Smooth muscle cell (in vitro differentiated cells): ENCODE results near the gene OR4D10. TPM values are rescaled to one million over a fixed set of nuclear protein-coding genes. Genes with fewer than 3 reads are reported as not detected.
"Not testable (repeated sequence)": the region's sequence is repeated elsewhere in the genome, so short reads cannot be mapped to it uniquely, and the experiment has no call there.

ENCODE experiments used
- DNase-seq: peaks from one replicate; lab custom pipeline; 2025; ENCODE audit not compliant: unreplicated experiment; lab: John Stamatoyannopoulos, UW
- H2AFZ ChIP-seq: fragments of 200-600 bp; sonication (generic); 2 replicates; pipeline ENCODE4 v1.6.0; 2016; ENCODE audit warnings: antibody characterized with exemption, low read depth, mild to moderate bottlenecking
- H3F3A ChIP-seq: fragments of 200-600 bp; sonication (generic); 2 replicates; pipeline ENCODE4 v1.6.0; 2017; ENCODE audit warnings: antibody characterized with exemption, low read depth
- H3K27ac ChIP-seq: fragments of 200-600 bp; sonication (generic); 2 replicates; pipeline ENCODE4 v1.5.1; 2016; ENCODE audit warnings: low read depth, mild to moderate bottlenecking
- H3K27me3 ChIP-seq: fragments of 200-600 bp; sonication (generic); 2 replicates; pipeline ENCODE4 v1.6.1; 2016; ENCODE audit warnings: low read depth, mild to moderate bottlenecking
- H3K36me3 ChIP-seq: fragments of 200-600 bp; sonication (generic); 2 replicates; pipeline ENCODE4 v1.5.1; 2016; ENCODE audit warnings: low read depth
- H3K4me1 ChIP-seq: fragments of 200-600 bp; sonication (generic); 2 replicates; pipeline ENCODE4 v1.5.1; 2016; ENCODE audit warnings: low read depth
- H3K4me2 ChIP-seq: fragments of 200-600 bp; sonication (generic); 2 replicates; pipeline ENCODE4 v1.6.0; 2016; ENCODE audit warnings: mild to moderate bottlenecking
- H3K4me3 ChIP-seq: fragments of 200-600 bp; sonication (generic); 2 replicates; pipeline ENCODE4 v1.5.1; 2016; ENCODE audit warnings: mild to moderate bottlenecking
- H3K79me2 ChIP-seq: fragments of 200-600 bp; sonication (generic); 2 replicates; pipeline ENCODE4 v1.6.0; 2016; ENCODE audit warnings: low read depth, mild to moderate bottlenecking
- H3K9ac ChIP-seq: fragments of 200-600 bp; sonication (generic); 2 replicates; pipeline ENCODE4 v1.6.0; 2016; ENCODE audit warnings: low read depth
- H3K9me3 ChIP-seq: fragments of 200-600 bp; sonication (generic); replicated peaks from 2 replicates; pipeline ENCODE4 v1.5.1; 2016; ENCODE audit warnings: low read depth
- H4K20me1 ChIP-seq: fragments of 200-600 bp; sonication (generic); 2 replicates; pipeline ENCODE4 v1.6.0; 2016; ENCODE audit warnings: low read depth
- CTCF ChIP-seq: fragments of 200-600 bp; sonication (generic); IDR thresholded peaks from 2 replicates; pipeline ENCODE4 v1.5.1; 2017; ENCODE audit warnings: borderline replicate concordance, mild to moderate bottlenecking, antibody characterized with exemption; ENCODE audit not compliant: insufficient read depth, poor library complexity, severe bottlenecking
- WGBS: methylation state at CpG from one replicate; pipeline ENCODE4 v1.1.7; 2016; ENCODE audit warnings: low lambda C conversion rate; 5-methylcytosine and 5-hydroxymethylcytosine counted together
- polyA plus RNA-seq: library from polyadenylated mRNA; unstranded; fragments of >200 nt; fragmentation: Nextera tagmentation; extraction: Ambion mirVana; gene quantifications from 2 replicates; pipeline ENCODE4 v1.2.1, GENCODE V29; 2016
- total RNA-seq: library from RNA; depleted of rRNA; stranded (reverse); fragments of >200 nt; gene quantifications from 2 replicates; pipeline ENCODE4 v1.2.3, GENCODE V29; 2014

The OR4D10 gene
- total and polyA plus RNA-seq, 2 experiments from 2014 or later: not detected

GRCh38 chr11:59427068-59427382, 46.1 kb upstream of the OR4D10 start:
- Histone ChIP-seq H3K4me1 (peaks cover 18% of the 10 kb centered on the region), H3K4me2 (no peak overlapping the region), H4K20me1 (no peaks in the 10 kb centered on the region), H3K9me3 (no peaks in the 10 kb centered on the region), H3K9ac (no peak overlapping the region), H3K4me3 (no peak overlapping the region), H3K36me3 (no peaks in the 10 kb centered on the region), H3F3A (no peaks in the 10 kb centered on the region), H3K27ac (no peak overlapping the region), H3K79me2 (no peaks in the 10 kb centered on the region), H2AFZ (no peak overlapping the region), H3K27me3 (no peaks in the 10 kb centered on the region)
- no peak for DNase-seq
- TF ChIP-seq CTCF: no peak

GRCh38 chr11:59429924-59430516, 43.1 kb upstream of the OR4D10 start:
- Histone ChIP-seq H3K9me3 (no peaks in the 10 kb centered on the region), H3F3A (no peaks in the 10 kb centered on the region), H3K4me1 (peaks cover 18% of the 10 kb centered on the region), H2AFZ (no peak overlapping the region), H3K9ac (no peak overlapping the region), H3K36me3 (no peaks in the 10 kb centered on the region), H3K4me3 (no peak overlapping the region), H3K27me3 (no peaks in the 10 kb centered on the region), H3K4me2 (no peak overlapping the region), H3K27ac (no peak overlapping the region), H4K20me1 (no peaks in the 10 kb centered on the region), H3K79me2 (no peaks in the 10 kb centered on the region)
- peak; percentile 81 for TF ChIP-seq CTCF
- DNase-seq: no peak
- WGBS: 68% methylated on average over 4 of the region's 4 CpGs

GRCh38 chr11:59436169-59436568, 36.9 kb upstream of the OR4D10 start, which contains the start of gene OR5A1:
OR5A1 (plus strand) TSS chr11:59436469; CDS start chr11:59443169, 6,700 bp downstream.
- H3K27me3 ChIP-seq: no peaks in the 10 kb centered on the region
- H4K20me1 ChIP-seq: no peaks in the 10 kb centered on the region
- no peaks in the 10 kb centered on the region for H3F3A ChIP-seq
- H3K27ac ChIP-seq: no peak within 1 kb of the TSS
- H2AFZ ChIP-seq: no peak within 1 kb of the TSS
- no peak within 1 kb of the TSS for H3K4me3 ChIP-seq
- 77% methylated on average over 3 of the region's 3 CpGs for WGBS
- H3K9me3 ChIP-seq: no peaks in the 10 kb centered on the region
- no peaks in the 10 kb centered on the region for H3K79me2 ChIP-seq
- no peak within 1 kb of the TSS for H3K9ac ChIP-seq
- H3K4me2 ChIP-seq: no peak within 1 kb of the TSS
- no peaks in the 10 kb centered on the region for H3K36me3 ChIP-seq
- H3K4me1 ChIP-seq: no peaks in the 10 kb centered on the region
- no peak for DNase-seq
- no peak for TF ChIP-seq CTCF

DNA sequence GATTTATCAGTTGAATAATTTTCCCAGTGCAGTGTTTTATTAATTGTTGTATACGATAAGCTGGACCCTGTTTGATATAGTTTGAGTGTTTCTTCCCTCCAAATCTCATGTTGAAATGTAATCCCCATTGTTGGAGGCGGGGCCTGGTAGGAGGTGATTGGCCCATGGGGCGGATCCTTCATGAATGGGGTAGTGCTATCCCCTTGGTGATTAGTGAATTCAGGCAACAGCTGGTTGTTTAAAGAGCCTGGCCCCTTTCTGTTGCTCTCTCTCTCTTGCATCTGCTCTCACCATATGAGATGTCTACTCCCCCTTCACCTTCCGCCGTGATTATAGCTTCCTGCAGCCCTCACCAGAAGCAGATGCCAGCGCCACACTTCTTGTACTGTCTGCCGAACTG, 35.3 kb upstream of the OR4D10 start:
- H3K9ac ChIP-seq: no peak overlapping the region
- no peak overlapping the region for H3K4me3 ChIP-seq
- H3K36me3 ChIP-seq: no peaks in the 10 kb centered on the region
- TF ChIP-seq CTCF: no peak
- H3K4me2 ChIP-seq: no peak overlapping the region
- H3K4me1 ChIP-seq: no peaks in the 10 kb centered on the region
- H3K79me2 ChIP-seq: no peaks in the 10 kb centered on the region
- H3K27me3 ChIP-seq: no peaks in the 10 kb centered on the region
- H2AFZ ChIP-seq: no peak overlapping the region
- H3K27ac ChIP-seq: no peak overlapping the region
- H3F3A ChIP-seq: no peaks in the 10 kb centered on the region
- no peaks in the 10 kb centered on the region for H4K20me1 ChIP-seq
- DNase-seq: no peak
- no peaks in the 10 kb centered on the region for H3K9me3 ChIP-seq
- 92% methylated on average over 7 of the region's 7 CpGs for WGBS

GRCh38 chr11:59445624-59446023, 27.5 kb upstream of the OR4D10 start:
- not testable (repeated sequence) for DNase-seq, H2AFZ ChIP-seq, H3K4me1 ChIP-seq, H3K36me3 ChIP-seq, H3K4me3 ChIP-seq, H3K27me3 ChIP-seq, H3K79me2 ChIP-seq, H3K27ac ChIP-seq, H3F3A ChIP-seq, H4K20me1 ChIP-seq, H3K9ac ChIP-seq, H3K4me2 ChIP-seq, H3K9me3 ChIP-seq
- WGBS: 74% methylated on average over 1 of the region's 1 CpG
